Ishikawa (cell line): Measurements from ENCODE around the gene SEL1L3.

ENCODE experiments used
- CEBPB ChIP-seq: IDR thresholded peaks from 2 replicates; pipeline ENCODE4 v1.6.1; 2012
- EP300 ChIP-seq: IDR thresholded peaks from 2 replicates; pipeline ENCODE4 v1.6.1; 2012; ENCODE audit warnings: borderline replicate concordance
- RAD21 ChIP-seq: IDR thresholded peaks from 2 replicates; pipeline ENCODE4 v1.6.1; 2012; ENCODE audit warnings: low read depth
- TF ChIP-seq, protein P1 (sequence below): IDR thresholded peaks from 2 replicates; pipeline ENCODE4 v1.6.1; 2012
- TF ChIP-seq, protein P2 (sequence below): IDR thresholded peaks from 2 replicates; pipeline ENCODE4 v1.6.1; 2012; ENCODE audit warnings: low read depth, mild to moderate bottlenecking

DNA sequence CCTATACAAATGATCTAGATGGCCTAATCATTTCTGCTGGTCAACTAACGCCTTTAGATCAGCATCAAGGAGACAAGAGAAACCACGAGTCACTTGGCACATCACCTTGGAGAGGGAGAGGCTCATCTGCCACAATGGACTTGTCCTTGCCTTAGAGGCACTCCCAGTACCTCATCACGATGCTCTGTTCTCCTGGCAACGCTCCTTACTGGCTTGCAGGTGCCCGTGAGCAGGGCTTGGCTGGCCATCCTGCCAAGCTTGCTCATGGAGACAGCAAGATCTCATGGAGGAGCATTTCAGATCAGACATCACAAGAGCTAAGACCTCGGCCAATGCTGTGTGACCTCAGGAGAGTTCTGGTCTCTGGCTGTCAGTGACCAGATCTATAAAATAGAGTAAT, 48.6 kb upstream of the SEL1L3 start:
- TF ChIP-seq CEBPB (no peak), RAD21 (no peak), EP300 (no peak)
- TF ChIP-seq, protein P1, sequence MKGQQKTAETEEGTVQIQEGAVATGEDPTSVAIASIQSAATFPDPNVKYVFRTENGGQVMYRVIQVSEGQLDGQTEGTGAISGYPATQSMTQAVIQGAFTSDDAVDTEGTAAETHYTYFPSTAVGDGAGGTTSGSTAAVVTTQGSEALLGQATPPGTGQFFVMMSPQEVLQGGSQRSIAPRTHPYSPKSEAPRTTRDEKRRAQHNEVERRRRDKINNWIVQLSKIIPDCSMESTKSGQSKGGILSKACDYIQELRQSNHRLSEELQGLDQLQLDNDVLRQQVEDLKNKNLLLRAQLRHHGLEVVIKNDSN: no peak
- TF ChIP-seq, protein P2, sequence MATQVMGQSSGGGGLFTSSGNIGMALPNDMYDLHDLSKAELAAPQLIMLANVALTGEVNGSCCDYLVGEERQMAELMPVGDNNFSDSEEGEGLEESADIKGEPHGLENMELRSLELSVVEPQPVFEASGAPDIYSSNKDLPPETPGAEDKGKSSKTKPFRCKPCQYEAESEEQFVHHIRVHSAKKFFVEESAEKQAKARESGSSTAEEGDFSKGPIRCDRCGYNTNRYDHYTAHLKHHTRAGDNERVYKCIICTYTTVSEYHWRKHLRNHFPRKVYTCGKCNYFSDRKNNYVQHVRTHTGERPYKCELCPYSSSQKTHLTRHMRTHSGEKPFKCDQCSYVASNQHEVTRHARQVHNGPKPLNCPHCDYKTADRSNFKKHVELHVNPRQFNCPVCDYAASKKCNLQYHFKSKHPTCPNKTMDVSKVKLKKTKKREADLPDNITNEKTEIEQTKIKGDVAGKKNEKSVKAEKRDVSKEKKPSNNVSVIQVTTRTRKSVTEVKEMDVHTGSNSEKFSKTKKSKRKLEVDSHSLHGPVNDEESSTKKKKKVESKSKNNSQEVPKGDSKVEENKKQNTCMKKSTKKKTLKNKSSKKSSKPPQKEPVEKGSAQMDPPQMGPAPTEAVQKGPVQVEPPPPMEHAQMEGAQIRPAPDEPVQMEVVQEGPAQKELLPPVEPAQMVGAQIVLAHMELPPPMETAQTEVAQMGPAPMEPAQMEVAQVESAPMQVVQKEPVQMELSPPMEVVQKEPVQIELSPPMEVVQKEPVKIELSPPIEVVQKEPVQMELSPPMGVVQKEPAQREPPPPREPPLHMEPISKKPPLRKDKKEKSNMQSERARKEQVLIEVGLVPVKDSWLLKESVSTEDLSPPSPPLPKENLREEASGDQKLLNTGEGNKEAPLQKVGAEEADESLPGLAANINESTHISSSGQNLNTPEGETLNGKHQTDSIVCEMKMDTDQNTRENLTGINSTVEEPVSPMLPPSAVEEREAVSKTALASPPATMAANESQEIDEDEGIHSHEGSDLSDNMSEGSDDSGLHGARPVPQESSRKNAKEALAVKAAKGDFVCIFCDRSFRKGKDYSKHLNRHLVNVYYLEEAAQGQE: no peak
